Upper lobe of right lung (tissue), 1 donor: ENCODE measurements around the gene PUM1. TPM values are rescaled to one million over a fixed set of nuclear protein-coding genes. Genes with fewer than 3 reads are reported as not detected.

Source experiments
- ATAC-seq: fragments of 200-7000 bp; cut with Tn5 transposase; one replicate; pipeline ENCODE4 v1.9.1; 2020; ENCODE audit warnings: mild to moderate bottlenecking, moderate library complexity
- DNase-seq: peaks from one replicate; pipeline ENCODE4 v3.0.0-alpha.2; 2020
- H3K27ac ChIP-seq: fragments of 200-600 bp; one replicate; pipeline ENCODE4 v1.8.0; 2022
- H3K27me3 ChIP-seq: fragments of 200-600 bp; one replicate; pipeline ENCODE4 v1.8.0; 2022; ENCODE audit warnings: mild to moderate bottlenecking
- H3K36me3 ChIP-seq: fragments of 200-600 bp; one replicate; pipeline ENCODE4 v1.8.0; 2022
- H3K4me1 ChIP-seq: fragments of 200-600 bp; one replicate; pipeline ENCODE4 v1.8.0; 2022
- H3K4me3 ChIP-seq: fragments of 200-600 bp; one replicate; pipeline ENCODE4 v1.8.0; 2022; ENCODE audit warnings: mild to moderate bottlenecking
- H3K9me3 ChIP-seq: fragments of 200-600 bp; one replicate; pipeline ENCODE4 v1.8.0; 2022
- intact Hi-C: fragments of 100-400 bp; cut with DNase I; formaldehyde crosslinking; loops from one replicate; pipeline ENCODE4 v1.11.0; 2022
- total RNA-seq: library from RNA; stranded (reverse); fragmentation: NEBNext Ultra II Directional; extraction: Animal tissue kit (Norgen Biotek cat#: 25700); gene quantifications from one replicate; pipeline ENCODE4 v1.2.1, GENCODE V29; 2021
- TF ChIP-seq, protein P1 (sequence below): fragments of 200-600 bp; IDR thresholded peaks from one replicate; pipeline ENCODE4 v1.8.0; 2022; ENCODE audit warnings: antibody characterized with exemption
- donor health status: DM: no; HTN: yes; CAD: no; lungs with severe emphysema.

Gene PUM1
- total RNA-seq, 1 donor from 2014 or later: 117 TPM

DNA sequence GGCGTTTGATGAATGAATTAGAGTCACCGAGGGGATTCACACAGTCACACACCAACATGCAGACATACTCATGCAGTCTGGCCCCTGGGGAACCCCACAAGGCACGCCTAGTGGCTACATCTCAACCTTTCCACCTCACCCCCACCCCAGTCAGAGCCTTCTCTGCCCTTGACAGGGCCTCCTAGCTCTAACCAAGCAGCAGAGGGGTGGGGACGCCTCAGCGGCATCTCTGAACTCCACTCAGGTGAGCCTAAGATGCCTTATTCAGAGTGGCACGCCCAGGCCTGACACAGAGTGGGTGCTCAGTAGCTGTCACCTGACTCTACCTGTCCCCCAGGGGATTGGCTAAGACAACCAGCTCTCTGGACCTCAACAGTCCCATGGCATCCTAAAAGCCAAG is 153.3 kb downstream of the PUM1 start:
- TF ChIP-seq, protein P1, sequence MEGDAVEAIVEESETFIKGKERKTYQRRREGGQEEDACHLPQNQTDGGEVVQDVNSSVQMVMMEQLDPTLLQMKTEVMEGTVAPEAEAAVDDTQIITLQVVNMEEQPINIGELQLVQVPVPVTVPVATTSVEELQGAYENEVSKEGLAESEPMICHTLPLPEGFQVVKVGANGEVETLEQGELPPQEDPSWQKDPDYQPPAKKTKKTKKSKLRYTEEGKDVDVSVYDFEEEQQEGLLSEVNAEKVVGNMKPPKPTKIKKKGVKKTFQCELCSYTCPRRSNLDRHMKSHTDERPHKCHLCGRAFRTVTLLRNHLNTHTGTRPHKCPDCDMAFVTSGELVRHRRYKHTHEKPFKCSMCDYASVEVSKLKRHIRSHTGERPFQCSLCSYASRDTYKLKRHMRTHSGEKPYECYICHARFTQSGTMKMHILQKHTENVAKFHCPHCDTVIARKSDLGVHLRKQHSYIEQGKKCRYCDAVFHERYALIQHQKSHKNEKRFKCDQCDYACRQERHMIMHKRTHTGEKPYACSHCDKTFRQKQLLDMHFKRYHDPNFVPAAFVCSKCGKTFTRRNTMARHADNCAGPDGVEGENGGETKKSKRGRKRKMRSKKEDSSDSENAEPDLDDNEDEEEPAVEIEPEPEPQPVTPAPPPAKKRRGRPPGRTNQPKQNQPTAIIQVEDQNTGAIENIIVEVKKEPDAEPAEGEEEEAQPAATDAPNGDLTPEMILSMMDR: no peak
- H3K4me1 ChIP-seq: peaks cover 20% of the 10 kb centered on the region
- H3K36me3 ChIP-seq: no peaks in the 10 kb centered on the region
- no peaks in the 10 kb centered on the region for H3K9me3 ChIP-seq
- no peak overlapping the region for H3K4me3 ChIP-seq
- intact Hi-C loops: loop anchor here (5.0 kb wide), 1 partner anchor 110 kb away; no protein-coding TSS in a partner anchor
- no peak for ATAC-seq
- no peaks in the 10 kb centered on the region for H3K27me3 ChIP-seq
- DNase-seq: peak; percentile 54
- H3K27ac ChIP-seq: no peak overlapping the region

DNA sequence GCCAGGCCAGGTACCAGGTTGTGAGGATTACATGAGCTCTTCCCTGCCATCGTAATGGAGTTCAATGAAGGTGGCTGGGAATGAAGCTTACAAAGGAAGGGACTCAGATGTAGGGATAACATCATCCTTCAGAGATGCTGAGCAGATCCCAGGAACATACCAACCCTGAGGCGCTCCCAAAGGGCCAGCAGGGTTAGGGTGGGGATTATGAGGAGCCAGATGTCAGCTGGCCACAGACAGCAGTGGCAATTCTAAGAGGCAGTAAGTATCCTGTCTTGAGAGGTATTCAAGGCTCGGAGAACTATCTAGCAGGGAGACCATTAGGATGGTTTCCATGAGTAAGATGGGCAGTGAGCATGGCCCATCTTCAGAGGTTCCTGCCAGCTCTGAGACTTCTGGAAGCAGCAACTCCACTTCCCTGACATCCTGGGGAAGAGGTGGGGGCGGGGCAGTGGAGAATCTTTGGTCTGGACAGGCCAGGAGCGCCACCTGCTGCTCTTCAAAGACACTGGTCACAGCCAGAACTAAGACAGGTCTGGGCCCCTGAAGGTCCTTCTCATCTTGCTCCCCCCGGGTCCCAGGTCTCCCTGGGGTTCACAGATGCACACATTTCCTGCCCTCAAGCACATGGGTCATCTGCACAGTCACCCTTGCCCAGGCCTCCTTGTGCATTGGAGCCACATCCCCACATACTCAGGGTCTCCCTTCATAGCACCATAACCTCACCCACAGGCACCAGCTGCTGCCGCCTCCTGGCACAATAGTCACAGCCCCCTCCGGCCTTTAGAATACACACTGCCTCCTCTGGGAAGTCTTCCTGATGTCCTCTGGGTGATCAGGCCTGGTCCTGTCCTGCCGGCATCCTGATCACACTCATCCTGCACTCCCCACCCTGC is 154.2 kb downstream of the PUM1 start:
- H3K27me3 ChIP-seq: no peaks in the 10 kb centered on the region
- H3K4me3 ChIP-seq: no peak overlapping the region
- intact Hi-C loops: loop anchor here (5.0 kb wide), 1 partner anchor 109 kb away; no protein-coding TSS in a partner anchor
- peaks cover 22% of the 10 kb centered on the region for H3K4me1 ChIP-seq
- no peaks in the 10 kb centered on the region for H3K36me3 ChIP-seq
- no peaks in the 10 kb centered on the region for H3K9me3 ChIP-seq
- no peak overlapping the region for H3K27ac ChIP-seq
- TF ChIP-seq, protein P1: peak; percentile 80
- DNase-seq (peak; percentile 92), ATAC-seq (peak; percentile 81)

DNA sequence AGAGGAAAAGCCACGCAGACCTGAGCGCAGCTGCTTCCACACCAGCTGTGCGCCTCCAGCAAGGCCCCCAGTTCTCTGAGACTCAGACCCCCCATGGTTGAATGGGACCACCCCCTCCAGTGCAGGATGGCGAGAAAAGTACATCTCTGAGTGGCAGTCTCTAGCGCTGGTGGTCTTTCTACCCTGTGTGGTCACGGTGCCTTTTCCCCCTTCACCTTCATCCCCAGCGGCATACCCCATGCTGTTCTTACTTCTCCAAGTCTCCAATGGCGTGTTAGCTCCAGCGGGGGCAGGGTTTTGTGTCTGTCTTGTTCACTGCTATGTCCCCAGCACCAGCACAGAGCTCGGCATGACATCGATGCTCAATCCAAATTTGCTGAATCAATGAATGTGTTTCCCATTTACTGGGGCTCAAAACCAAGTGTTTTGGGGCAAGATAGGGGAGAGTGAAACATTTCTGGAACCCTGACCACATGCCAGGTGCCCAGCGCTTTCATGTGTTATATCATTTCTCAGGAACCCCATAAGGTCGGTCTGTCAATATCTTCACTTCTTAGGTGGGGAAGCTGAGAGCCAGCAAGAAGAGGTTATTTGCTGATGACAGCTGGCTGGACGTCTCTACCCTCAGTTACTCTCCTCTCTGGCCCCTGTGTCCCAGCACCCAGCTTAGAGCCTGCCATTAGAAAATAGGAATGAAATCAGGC is 156.0 kb downstream of the PUM1 start:
- H3K4me3 ChIP-seq: peak overlapping the region; percentile 53
- TF ChIP-seq, protein P1: no peak
- intact Hi-C loops: loop anchor here (5.0 kb wide), 1 partner anchor 107 kb away; no protein-coding TSS in a partner anchor
- peaks cover 22% of the 10 kb centered on the region for H3K4me1 ChIP-seq
- H3K36me3 ChIP-seq: no peaks in the 10 kb centered on the region
- no peaks in the 10 kb centered on the region for H3K27me3 ChIP-seq
- no peak for DNase-seq
- no peak for ATAC-seq
- no peaks in the 10 kb centered on the region for H3K9me3 ChIP-seq
- no peak overlapping the region for H3K27ac ChIP-seq

DNA sequence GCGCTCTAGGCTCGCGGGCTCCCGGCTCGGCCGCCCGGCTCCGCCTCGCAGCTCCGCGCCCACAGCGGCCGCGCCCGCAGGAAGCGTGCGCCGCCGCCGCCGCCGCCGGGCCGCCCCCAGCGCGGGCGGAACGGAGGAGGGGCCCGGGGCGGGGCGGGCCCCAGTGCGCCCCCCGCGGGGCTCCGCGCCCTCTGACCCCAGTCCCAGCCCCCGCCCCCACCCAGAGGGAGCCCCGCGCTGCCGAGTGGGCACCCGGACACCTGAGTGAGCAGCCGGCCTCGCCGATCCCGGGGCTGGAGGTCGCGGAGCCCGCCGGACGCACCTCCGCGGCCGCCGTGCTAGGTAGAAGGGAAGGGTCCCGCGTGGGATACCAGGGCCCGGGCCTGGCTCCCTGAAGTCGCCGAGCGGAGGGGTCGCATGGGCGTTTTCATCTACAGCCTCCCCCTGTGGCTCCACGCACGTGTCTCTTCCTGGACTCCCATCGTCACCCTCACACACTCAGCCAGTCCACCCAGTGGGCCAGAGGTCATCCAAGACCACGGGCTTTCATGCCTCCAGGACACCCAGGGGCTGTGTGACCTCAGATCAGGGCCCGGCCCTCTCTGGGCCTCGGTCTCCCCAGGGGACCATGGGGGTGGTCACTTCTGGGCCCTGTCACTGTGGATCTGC is 156.7 kb downstream of the PUM1 start, which contains the start of gene SDC3:
SDC3 (minus strand) TSS at position 63 of the 669 bp plus-strand sequence. CDS start 172 bp downstream, outside the sequence.
- H3K36me3 ChIP-seq: no peaks in the 10 kb centered on the region
- DNase-seq (peak; percentile 67), ATAC-seq (peak; percentile 61)
- no peaks in the 10 kb centered on the region for H3K27me3 ChIP-seq
- TF ChIP-seq, protein P1: no peak
- peak within 1 kb of the TSS; percentile 60 for H3K4me3 ChIP-seq
- intact Hi-C loops: no loop called here
- H3K4me1 ChIP-seq: peaks cover 22% of the 10 kb centered on the region
- H3K9me3 ChIP-seq: no peaks in the 10 kb centered on the region
- peak within 1 kb of the TSS; percentile 31 for H3K27ac ChIP-seq

DNA sequence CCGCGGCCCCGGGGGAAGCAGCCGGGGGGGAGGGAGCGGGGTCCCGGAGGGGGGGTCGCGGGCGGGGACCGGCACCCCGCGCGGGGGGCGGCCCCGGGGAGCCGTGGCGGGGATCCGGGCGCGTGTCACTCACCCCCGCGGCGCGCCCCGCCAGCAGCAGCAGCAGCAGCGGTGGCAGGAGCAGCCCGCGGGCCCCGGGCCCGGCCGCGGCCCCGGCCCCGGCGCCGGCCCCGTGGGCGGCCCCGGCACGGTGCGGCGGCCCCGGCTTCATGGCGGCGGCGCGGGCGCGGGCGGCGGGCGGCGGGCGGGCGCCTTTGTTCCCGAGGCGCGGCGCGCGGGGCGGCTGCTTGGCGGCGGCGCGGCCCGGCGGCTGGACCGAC is 157.2 kb downstream of the PUM1 start:
- Histone ChIP-seq H3K36me3 (no peaks in the 10 kb centered on the region), H3K9me3 (no peaks in the 10 kb centered on the region), H3K27ac (no peak overlapping the region), H3K4me1 (peaks cover 21% of the 10 kb centered on the region), H3K27me3 (no peaks in the 10 kb centered on the region), H3K4me3 (peak overlapping the region; percentile 60)
- TF ChIP-seq, protein P1: no peak
- no peak for ATAC-seq
- peak; percentile 64 for DNase-seq
- intact Hi-C loops: no loop called here
